ENCODE results near the gene NUDT16L1. TPM values are rescaled to one million over a fixed set of nuclear protein-coding genes. Genes with fewer than 3 reads are reported as not detected.

The NUDT16L1 gene
- total RNA-seq, 2 donors from 2014 or later, result 57.4 to 75.3 TPM

DNA sequence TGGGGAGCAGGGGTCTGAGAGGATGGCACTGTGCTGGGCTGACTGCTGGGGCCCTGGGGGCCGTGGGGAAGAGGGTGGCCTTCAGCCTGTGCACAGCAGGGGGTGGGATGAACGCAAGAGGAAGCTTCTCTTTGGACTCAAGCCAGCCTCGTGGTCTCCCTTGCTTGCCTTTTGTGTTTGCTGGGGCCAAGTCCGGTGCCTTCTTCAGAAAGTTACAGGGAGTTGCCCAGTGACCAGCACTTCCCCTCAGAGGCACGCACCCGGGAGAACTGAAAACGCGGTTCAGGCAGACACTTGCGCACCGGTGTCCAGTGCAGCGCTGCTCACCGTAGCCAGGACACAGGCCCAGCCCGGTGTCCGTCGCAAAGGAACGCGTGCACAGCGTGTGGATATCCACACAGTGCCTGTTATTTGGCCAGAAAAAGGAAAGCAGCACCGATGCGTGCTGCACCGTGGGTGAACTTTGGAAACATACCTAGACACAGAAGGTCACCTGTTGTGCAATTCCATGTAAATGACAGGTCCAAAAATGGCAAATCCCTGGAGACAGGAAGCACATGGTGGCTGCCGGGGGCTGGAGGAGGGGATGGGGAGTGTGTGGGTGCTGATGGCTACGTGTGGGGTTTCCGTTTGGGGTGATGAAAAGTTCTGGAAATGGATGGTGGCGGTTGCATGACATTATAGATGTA is 29.4 kb upstream of the NUDT16L1 start:
- WGBS, result 74% methylated on average over 25 of the region's 25 CpGs
- no peak for TF ChIP-seq POLR2AphosphoS5 (IDR thresholded peaks at IDR 0.05)
- TF ChIP-seq POLR2A (IDR thresholded peaks at IDR 0.05), result no peak
- TF ChIP-seq, protein P1, sequence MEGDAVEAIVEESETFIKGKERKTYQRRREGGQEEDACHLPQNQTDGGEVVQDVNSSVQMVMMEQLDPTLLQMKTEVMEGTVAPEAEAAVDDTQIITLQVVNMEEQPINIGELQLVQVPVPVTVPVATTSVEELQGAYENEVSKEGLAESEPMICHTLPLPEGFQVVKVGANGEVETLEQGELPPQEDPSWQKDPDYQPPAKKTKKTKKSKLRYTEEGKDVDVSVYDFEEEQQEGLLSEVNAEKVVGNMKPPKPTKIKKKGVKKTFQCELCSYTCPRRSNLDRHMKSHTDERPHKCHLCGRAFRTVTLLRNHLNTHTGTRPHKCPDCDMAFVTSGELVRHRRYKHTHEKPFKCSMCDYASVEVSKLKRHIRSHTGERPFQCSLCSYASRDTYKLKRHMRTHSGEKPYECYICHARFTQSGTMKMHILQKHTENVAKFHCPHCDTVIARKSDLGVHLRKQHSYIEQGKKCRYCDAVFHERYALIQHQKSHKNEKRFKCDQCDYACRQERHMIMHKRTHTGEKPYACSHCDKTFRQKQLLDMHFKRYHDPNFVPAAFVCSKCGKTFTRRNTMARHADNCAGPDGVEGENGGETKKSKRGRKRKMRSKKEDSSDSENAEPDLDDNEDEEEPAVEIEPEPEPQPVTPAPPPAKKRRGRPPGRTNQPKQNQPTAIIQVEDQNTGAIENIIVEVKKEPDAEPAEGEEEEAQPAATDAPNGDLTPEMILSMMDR (IDR thresholded peaks at IDR 0.05), result no peak
- Histone ChIP-seq H3K9me3 (no peaks in the 10 kb centered on the region), H3K4me3 (no peak overlapping the region), H3K4me1 (replicated peaks) (peaks cover 1% of the 10 kb centered on the region), H3K36me3 (peaks cover 0 to 12% of the 10 kb centered on the region in 2 donors), H3K27me3 (replicated peaks; ENCODE audit: insufficient read depth) (no peaks in the 10 kb centered on the region), H3K27ac (no peak overlapping the region)
- intact Hi-C loops (cut with DNase I), result no loop called here
- DNase-seq (ENCODE audit: low spot score), result no peak

DNA sequence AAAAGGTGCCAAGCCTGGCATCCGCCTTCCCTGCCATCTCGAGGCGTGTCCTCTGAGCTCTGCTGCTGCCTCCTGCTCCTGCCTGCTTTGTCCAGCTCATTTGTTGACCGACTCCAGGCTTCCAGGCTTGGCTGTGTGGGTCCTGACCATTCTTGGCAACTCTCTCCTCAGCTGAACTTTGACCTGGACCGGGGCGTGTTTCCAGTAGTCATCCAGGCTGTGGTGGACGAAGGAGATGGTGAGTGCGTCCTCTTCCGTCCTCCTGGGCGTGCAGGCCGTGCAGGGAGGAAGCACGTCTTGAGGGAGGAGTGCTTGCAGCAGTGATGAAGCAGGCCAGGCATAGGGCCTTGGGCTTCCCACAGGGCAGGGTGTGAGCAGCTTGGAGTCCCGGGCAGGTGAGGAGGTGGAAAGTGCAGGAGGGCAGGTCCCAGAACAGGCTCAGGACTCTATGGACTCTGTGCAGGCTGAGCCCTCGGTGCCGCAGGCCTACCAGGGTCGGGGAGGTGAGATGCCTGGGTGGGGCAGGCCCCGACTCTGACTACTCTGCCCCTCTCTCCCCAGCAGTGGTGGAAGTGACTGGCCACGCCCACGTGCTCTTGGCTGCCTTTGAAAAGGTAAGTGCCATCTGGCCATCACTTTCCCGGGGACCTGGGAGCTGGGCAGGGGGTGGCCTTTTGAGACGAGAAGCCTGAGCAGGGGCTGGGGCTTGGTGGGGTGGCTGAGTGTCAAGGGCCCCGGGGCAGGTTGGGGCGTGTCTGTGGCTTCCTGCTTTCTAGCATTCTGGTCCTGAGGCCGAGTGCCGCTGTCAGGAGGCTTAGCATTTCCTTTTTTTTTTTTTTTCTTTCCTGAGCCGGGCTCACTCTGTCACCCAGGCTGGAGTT is 28.6 kb upstream of the NUDT16L1 start:
- 43% methylated on average over 26 of the region's 26 CpGs for WGBS
- no peak overlapping the region for H3K27ac ChIP-seq
- no peak for DNase-seq (ENCODE audit: low spot score)
- no peaks in the 10 kb centered on the region for H3K27me3 ChIP-seq (replicated peaks; ENCODE audit: insufficient read depth)
- intact Hi-C loops (cut with DNase I), result no loop called here
- no peaks in the 10 kb centered on the region for H3K9me3 ChIP-seq
- peaks cover 3% of the 10 kb centered on the region for H3K4me1 ChIP-seq (replicated peaks)
- peaks cover 0 to 12% of the 10 kb centered on the region in 2 donors for H3K36me3 ChIP-seq
- TF ChIP-seq POLR2AphosphoS5 (IDR thresholded peaks at IDR 0.05) (no peak), POLR2A (IDR thresholded peaks at IDR 0.05) (no peak)
- TF ChIP-seq, protein P1 (IDR thresholded peaks at IDR 0.05), result no peak
- no peak overlapping the region for H3K4me3 ChIP-seq

GRCh38 chr16:4666537-4667202 is 26.7 kb upstream of the NUDT16L1 start:
- Histone ChIP-seq H3K4me3 (no peak overlapping the region), H3K27ac (no peak overlapping the region), H3K4me1 (replicated peaks) (peaks cover 3% of the 10 kb centered on the region), H3K36me3 (peaks cover 0 to 12% of the 10 kb centered on the region in 2 donors), H3K9me3 (no peaks in the 10 kb centered on the region), H3K27me3 (replicated peaks; ENCODE audit: insufficient read depth) (no peaks in the 10 kb centered on the region)
- WGBS, result 89% methylated on average over 20 of the region's 20 CpGs
- intact Hi-C loops (cut with DNase I), result no loop called here
- no peak for DNase-seq (ENCODE audit: low spot score)
- TF ChIP-seq POLR2A (IDR thresholded peaks at IDR 0.05) (no peak), POLR2AphosphoS5 (IDR thresholded peaks at IDR 0.05) (no peak)
- TF ChIP-seq, protein P1 (IDR thresholded peaks at IDR 0.05), result no peak

- DNase-seq (ENCODE audit: low spot score), result no peak
- TF ChIP-seq, protein P1 (IDR thresholded peaks at IDR 0.05), result no peak
- TF ChIP-seq POLR2AphosphoS5 (IDR thresholded peaks at IDR 0.05) (no peak), POLR2A (IDR thresholded peaks at IDR 0.05) (no peak)
- Histone ChIP-seq H3K9me3 (no peaks in the 10 kb centered on the region), H3K4me3 (no peak overlapping the region), H3K36me3 (peaks cover 0 to 12% of the 10 kb centered on the region in 2 donors), H3K27me3 (replicated peaks; ENCODE audit: insufficient read depth) (no peaks in the 10 kb centered on the region), H3K27ac (no peak overlapping the region), H3K4me1 (replicated peaks) (peaks cover 3% of the 10 kb centered on the region)
- WGBS, result 88% methylated on average over 20 of the region's 20 CpGs
- intact Hi-C loops (cut with DNase I), result no loop called here
Measured at GRCh38 chr16:4667203-4667963, 26.0 kb upstream of the NUDT16L1 start.
